ENCODE results near the gene ZNF558. TPM values are rescaled to one million over a fixed set of nuclear protein-coding genes. Genes with fewer than 3 reads are reported as not detected.
"Not testable (repeated sequence)": the region's sequence is repeated elsewhere in the genome, so short reads cannot be mapped to it uniquely, and the experiment has no call there.

The ZNF558 gene
- total and polyA plus RNA-seq, 10 donors, result 13.1 to 27.7 (median 21.2) TPM

DNA sequence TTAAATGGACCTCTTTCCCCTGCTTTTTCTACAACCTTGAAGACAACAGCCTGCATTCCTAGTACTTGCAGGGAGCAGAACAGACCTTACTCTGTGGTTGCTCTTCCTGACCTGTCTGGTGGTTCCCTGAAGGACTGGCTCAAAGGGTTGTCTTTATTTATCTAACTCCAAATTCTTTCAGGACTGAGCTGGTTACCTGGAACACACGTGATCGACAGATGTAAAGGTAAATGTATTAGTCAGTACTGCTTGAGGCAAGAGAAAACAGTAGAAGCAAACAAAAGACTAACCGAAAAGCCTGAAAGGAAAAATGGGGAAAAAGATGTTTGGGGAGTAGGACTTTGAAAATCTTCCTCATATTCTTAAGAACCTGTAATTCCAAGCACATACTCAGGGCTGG lies 17.9 kb downstream of the ZNF558 start:
- TF ChIP-seq POLR2A (IDR thresholded peaks at IDR 0.05), result no peak
- TF ChIP-seq POLR2AphosphoS5 (IDR thresholded peaks at IDR 0.05), result no peak
- TF ChIP-seq, protein P1, sequence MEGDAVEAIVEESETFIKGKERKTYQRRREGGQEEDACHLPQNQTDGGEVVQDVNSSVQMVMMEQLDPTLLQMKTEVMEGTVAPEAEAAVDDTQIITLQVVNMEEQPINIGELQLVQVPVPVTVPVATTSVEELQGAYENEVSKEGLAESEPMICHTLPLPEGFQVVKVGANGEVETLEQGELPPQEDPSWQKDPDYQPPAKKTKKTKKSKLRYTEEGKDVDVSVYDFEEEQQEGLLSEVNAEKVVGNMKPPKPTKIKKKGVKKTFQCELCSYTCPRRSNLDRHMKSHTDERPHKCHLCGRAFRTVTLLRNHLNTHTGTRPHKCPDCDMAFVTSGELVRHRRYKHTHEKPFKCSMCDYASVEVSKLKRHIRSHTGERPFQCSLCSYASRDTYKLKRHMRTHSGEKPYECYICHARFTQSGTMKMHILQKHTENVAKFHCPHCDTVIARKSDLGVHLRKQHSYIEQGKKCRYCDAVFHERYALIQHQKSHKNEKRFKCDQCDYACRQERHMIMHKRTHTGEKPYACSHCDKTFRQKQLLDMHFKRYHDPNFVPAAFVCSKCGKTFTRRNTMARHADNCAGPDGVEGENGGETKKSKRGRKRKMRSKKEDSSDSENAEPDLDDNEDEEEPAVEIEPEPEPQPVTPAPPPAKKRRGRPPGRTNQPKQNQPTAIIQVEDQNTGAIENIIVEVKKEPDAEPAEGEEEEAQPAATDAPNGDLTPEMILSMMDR (IDR thresholded peaks at IDR 0.05 in 8 of 11, conservative IDR thresholded peaks at IDR 0.05 in 3 of 11), result no peak
- Histone ChIP-seq H3K27me3 (replicated peaks in 1 of 7) (no peaks in the 10 kb centered on the region), H3K36me3 (peaks cover 32 to 100% (median 93%) of the 10 kb centered on the region in 6 donors), H3K4me3 (peak overlapping the region in 1 of 8 donors; percentile 0), H3K27ac (no peak overlapping the region), H3K4me1 (no peaks in the 10 kb centered on the region), H3K9me3 (peaks cover 43 to 100% (median 100%) of the 10 kb centered on the region in 8 donors)
- DNase-seq, result no peak
- 94 to 99% (median 96%) methylated on average over 3 of the region's 3 CpGs for WGBS, 5 donors
- intact Hi-C loops (cut with DNase I; ENCODE audit: low total_unique reads), result no loop called here

- Histone ChIP-seq H3K27me3 (replicated peaks in 1 of 7) (no peaks in the 10 kb centered on the region), H3K27ac (no peak overlapping the region), H3K4me3 (no peak overlapping the region), H3K36me3 (peaks cover 28 to 98% (median 83%) of the 10 kb centered on the region in 6 donors), H3K9me3 (peaks cover 57 to 100% (median 100%) of the 10 kb centered on the region in 8 donors), H3K4me1 (no peaks in the 10 kb centered on the region)
- TF ChIP-seq, protein P1 (IDR thresholded peaks at IDR 0.05 in 8 of 11, conservative IDR thresholded peaks at IDR 0.05 in 3 of 11), result no peak
- TF ChIP-seq POLR2A (IDR thresholded peaks at IDR 0.05) (no peak), POLR2AphosphoS5 (IDR thresholded peaks at IDR 0.05) (no peak)
- no peak for DNase-seq
- WGBS, 5 donors, result 93 to 96% (median 95%) methylated on average over 10 of the region's 10 CpGs
- intact Hi-C loops (cut with DNase I; ENCODE audit: low total_unique reads), result no loop called here
Observed at GRCh38 chr19:8811315-8812172, 20.6 kb downstream of the ZNF558 start.

- no peak overlapping the region for H3K27ac ChIP-seq
- 94 to 100% (median 100%) methylated on average over 1 of the region's 1 CpG for WGBS, 5 donors
- peaks cover 16 to 82% (median 49%) of the 10 kb centered on the region in 6 donors for H3K36me3 ChIP-seq
- no peak for TF ChIP-seq POLR2AphosphoS5 (IDR thresholded peaks at IDR 0.05)
- TF ChIP-seq POLR2A (IDR thresholded peaks at IDR 0.05), result no peak
- TF ChIP-seq, protein P1 (IDR thresholded peaks at IDR 0.05 in 8 of 11, conservative IDR thresholded peaks at IDR 0.05 in 3 of 11), result no peak
- H3K4me3 ChIP-seq, result no peak overlapping the region
- peaks cover 34 to 100% (median 99%) of the 10 kb centered on the region in 8 donors for H3K9me3 ChIP-seq
- intact Hi-C loops (cut with DNase I; ENCODE audit: low total_unique reads), result no loop called here
- no peaks in the 10 kb centered on the region for H3K27me3 ChIP-seq (replicated peaks in 1 of 7)
- H3K4me1 ChIP-seq, result no peaks in the 10 kb centered on the region
- DNase-seq, result no peak
Observed at GRCh38 chr19:8806661-8807060, 25.4 kb downstream of the ZNF558 start.

DNA sequence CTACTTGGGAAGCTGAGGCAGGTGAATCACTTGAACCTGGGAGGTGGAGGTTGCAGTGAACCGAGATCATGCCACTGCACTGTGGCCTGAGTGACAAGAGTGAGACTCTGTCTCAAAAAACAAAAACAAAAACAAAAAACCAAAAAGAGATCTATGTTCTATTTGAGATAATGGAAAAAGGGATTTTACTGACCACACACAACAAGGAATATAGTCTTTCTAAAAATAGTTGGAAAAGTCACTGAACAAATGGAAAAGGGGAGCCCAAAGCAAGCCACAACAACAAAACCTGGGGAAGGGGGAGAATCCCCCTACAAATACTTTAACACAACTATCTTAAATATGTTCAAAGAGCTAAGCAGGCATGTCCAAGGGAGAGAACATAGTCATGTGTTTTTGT lies 37.3 kb downstream of the ZNF558 start:
- Histone ChIP-seq H3K9me3 (peaks cover 0 to 58% (median 41%) of the 10 kb centered on the region in 8 donors), H3K4me3 (no peak overlapping the region), H3K36me3 (no peaks in the 10 kb centered on the region), H3K27ac (no peak overlapping the region), H3K4me1 (no peaks in the 10 kb centered on the region), H3K27me3 (replicated peaks in 1 of 7) (peaks cover 0 to 4% (median 0%) of the 10 kb centered on the region in 7 donors)
- WGBS, 5 donors, result 48 to 70% (median 65%) methylated on average over 1 of the region's 1 CpG
- TF ChIP-seq, protein P1 (IDR thresholded peaks at IDR 0.05 in 8 of 11, conservative IDR thresholded peaks at IDR 0.05 in 3 of 11), result no peak
- TF ChIP-seq POLR2AphosphoS5 (IDR thresholded peaks at IDR 0.05) (no peak), POLR2A (IDR thresholded peaks at IDR 0.05) (no peak)
- intact Hi-C loops (cut with DNase I; ENCODE audit: low total_unique reads), result no loop called here
- no peak for DNase-seq

DNA sequence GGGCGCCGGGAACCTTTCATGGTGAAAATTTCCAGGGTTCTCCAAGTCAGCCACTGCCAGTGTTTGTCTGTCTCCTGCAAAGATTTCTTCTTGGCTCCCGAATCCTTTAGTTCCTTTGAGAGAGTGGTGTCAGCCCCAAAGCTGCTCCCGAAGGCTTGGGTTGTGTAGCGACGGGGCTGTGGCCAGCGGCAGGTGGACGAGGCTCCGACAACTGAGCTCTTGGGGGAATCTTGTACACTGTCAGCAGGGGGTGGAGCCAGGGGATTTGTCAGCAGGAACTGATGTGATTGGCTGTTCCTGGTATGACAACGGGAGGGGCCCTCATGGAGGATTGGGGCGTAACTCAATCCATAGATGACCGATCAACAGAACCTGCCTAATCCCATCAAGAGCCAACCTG lies 58.5 kb downstream of the ZNF558 start:
- H3K36me3 ChIP-seq; H3K4me1 ChIP-seq; H3K9me3 ChIP-seq; intact Hi-C loops (cut with DNase I; ENCODE audit: low total_unique reads); DNase-seq; H3K4me3 ChIP-seq; H3K27me3 ChIP-seq (replicated peaks in 1 of 7); H3K27ac ChIP-seq: not testable (repeated sequence)
- 82 to 87% methylated on average over 6 of the region's 12 CpGs; no CpG with 5 or more reads in 3 of the 5 donors for WGBS, 5 donors

DNA sequence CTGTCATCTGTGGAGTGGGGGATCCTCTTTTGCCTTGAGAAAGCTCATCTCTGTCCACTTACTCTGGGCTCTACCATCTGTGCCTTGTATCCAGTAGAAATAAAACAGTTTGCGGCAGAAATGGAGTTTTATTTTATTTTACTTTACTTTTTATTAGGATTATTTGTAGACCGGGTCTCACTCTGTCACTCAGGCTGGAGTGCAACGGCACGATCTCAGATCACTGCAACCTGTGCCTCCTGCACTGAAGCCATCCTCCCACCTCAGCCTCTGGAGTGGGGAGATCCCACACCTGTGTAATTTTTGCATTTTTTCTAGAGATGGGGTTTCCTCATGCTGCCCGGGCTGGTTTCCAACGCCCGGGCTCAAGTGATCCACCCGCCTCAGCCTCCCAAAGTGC lies 62.8 kb downstream of the ZNF558 start:
- H3K27ac ChIP-seq; H3K9me3 ChIP-seq; intact Hi-C loops (cut with DNase I; ENCODE audit: low total_unique reads); H3K36me3 ChIP-seq; H3K27me3 ChIP-seq (replicated peaks in 1 of 7); H3K4me3 ChIP-seq; H3K4me1 ChIP-seq; DNase-seq: not testable (repeated sequence)
- 76 to 95% (median 94%) methylated on average over 3 to 4 of the region's 8 CpGs for WGBS, 5 donors

All from spleen (tissue), 11 donors.